Measurements from ENCODE around the gene SLIRP. TPM values are rescaled to one million over a fixed set of nuclear protein-coding genes. Genes with fewer than 3 reads are reported as not detected.

Gene SLIRP
- 96.7 TPM for total RNA-seq

DNA sequence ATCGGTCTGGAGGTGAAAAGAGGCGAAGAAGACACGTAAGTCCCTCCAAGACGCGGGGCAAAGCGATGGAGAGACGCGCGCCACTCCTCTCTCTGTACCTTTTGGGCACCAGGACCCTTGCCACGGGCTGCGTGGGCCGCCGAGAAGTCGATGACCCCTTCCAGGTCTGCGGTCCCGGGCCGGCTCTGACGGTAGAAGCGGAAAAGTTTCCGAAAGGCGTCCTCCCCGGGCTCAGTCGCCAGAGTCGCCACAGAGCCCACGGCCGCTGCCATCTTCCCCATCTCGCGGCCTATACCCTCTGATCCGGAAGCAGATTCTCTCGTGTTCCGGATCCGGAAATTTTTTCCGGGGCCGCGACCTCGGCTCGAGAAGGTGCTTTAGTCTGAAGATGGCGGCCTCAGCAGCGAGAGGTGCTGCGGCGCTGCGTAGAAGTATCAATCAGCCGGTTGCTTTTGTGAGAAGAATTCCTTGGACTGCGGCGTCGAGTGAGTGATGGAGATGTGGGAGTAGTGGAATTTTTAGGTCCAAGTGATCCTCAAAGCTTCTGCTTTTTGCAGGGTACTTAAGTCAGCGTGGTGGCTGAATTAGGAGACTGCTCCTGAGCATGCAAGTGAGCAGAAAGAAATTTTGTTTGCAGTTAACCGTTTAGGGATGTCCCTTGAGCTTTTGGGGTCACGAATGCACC lies at the start of gene SLIRP, which contains the start of gene ALKBH1:
Gene SLIRP (plus strand): TSS at position 380 of the 685 bp plus-strand sequence. CDS start 9 bp downstream, at position 389.
Gene ALKBH1 (minus strand): TSS at position 300 of the 685 bp plus-strand sequence. CDS start 19 bp downstream, at position 281.

DNA sequence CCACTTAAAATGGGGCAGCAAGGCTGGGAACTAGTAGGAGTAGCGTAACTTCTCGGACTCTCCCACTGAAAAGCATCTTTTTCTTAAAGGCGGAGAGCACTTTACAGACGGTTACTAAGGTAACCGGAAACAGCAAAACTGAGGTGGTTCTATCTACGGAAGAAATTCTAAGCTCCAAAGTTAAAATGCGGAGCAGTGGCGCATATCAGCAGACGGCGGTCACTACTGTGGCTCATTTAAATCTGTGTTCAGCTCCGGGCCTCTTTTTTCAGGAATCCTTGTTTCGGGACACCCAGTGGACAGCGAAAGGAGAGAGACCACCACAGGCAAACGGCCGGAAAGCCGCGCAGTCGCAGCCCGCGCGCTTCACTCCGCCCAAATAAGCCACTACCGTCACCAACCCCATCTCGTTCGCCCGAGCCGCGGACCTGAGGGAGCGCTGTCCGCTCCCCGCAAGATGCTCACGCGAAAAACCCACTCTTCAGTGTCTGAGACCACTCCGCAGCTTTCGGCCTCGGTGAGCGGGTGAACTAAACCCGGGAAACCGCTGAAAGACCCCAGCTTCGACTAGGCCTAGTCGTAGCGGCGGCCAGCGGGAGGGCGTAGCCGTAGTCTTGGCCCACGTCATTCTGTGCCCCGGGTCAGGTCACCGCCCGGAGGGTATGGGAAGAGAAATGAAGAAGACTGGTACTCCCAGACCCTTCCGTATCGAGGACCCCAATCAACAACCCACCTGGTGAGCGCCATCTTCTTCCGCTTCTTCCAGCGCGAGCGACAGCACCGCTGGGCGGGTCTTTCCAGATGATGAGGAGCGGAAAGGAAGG lies 52.7 kb downstream of the SLIRP start, which contains the start of gene SNW1:
Gene SNW1 (minus strand): TSS at position 776 of the 824 bp plus-strand sequence. CDS start 29 bp downstream, at position 747.

Other genes starting within 250 kb of the SLIRP start
- 1.8 TPM for gene ISM2, start 209.3 kb upstream of the SLIRP start, total RNA-seq
- gene SPTLC2, start 91.5 kb upstream of the SLIRP start, total RNA-seq, result 49.1 TPM
- gene ALKBH1, start 80 bp upstream of the SLIRP start, total RNA-seq, result 10.6 TPM
- gene SNW1, start 53.1 kb downstream of the SLIRP start, total RNA-seq, result 47.1 TPM
- 8.5 TPM for gene ADCK1, start 92.0 kb downstream of the SLIRP start, total RNA-seq

Data from diencephalon (tissue), 1 donor.